Large intestine (tissue), 3 donors: Measurements from ENCODE around the gene SAP30L. TPM values are rescaled to one million over a fixed set of nuclear protein-coding genes. Genes with fewer than 3 reads are reported as not detected.

Experiments used
- DNase-seq, 2 donors: peaks; one replicate each; pipeline versions ENCODE4 v3.0.0 to v3.0.0-alpha.2; 2013
- H3K27ac ChIP-seq: one replicate; pipeline ENCODE4 v1.5.1; 2013; ENCODE audit warnings: low read length
- H3K27me3 ChIP-seq: 2 replicates; pipeline ENCODE4 v1.6.1; 2013; ENCODE audit warnings: low read length; ENCODE audit not compliant: control insufficient read depth, insufficient read depth
- H3K36me3 ChIP-seq: 2 replicates; pipeline ENCODE4 v1.6.1; 2013; ENCODE audit warnings: low read length; ENCODE audit not compliant: control insufficient read depth, insufficient read depth
- H3K4me1 ChIP-seq: one replicate; pipeline ENCODE4 v1.6.1; 2013; ENCODE audit warnings: low read length; ENCODE audit not compliant: control insufficient read depth, insufficient read depth
- H3K4me3 ChIP-seq: one replicate; pipeline ENCODE4 v1.5.1; 2013; ENCODE audit warnings: low read length
- H3K9me3 ChIP-seq: one replicate; pipeline ENCODE4 v1.6.1; 2013; ENCODE audit warnings: mild to moderate bottlenecking, low read depth, low read length, moderate library complexity; ENCODE audit not compliant: control insufficient read depth
- WGBS: methylation state at CpG from one replicate; pipeline ENCODE4 v1.1.5; 2013; ENCODE audit warnings: low lambda C conversion rate; ENCODE audit not compliant: insufficient coverage; 5-methylcytosine and 5-hydroxymethylcytosine counted together
- polyA plus RNA-seq: library from polyadenylated mRNA; unstranded; fragments of 120-200 nt; gene quantifications from one replicate; pipeline ENCODE4 v1.2.1, GENCODE V29; 2013

SAP30L gene
- polyA plus RNA-seq, 1 donor = 39.2 TPM

GRCh38 chr5:154479160-154479943 lies 33.6 kb downstream of the SAP30L start:
- peaks cover 10% of the 10 kb centered on the region for H3K9me3 ChIP-seq
- peak overlapping the region; percentile 40 for H3K27ac ChIP-seq
- H3K4me3 ChIP-seq = peak overlapping the region; percentile 11
- peaks cover 100% of the 10 kb centered on the region for H3K27me3 ChIP-seq
- H3K36me3 ChIP-seq = no peaks in the 10 kb centered on the region
- DNase-seq = no peak
- peaks cover 44% of the 10 kb centered on the region for H3K4me1 ChIP-seq
- WGBS = no CpG with 5 or more reads among the region's 44 CpGs

GRCh38 chr5:154479944-154480750 lies 34.4 kb downstream of the SAP30L start:
- peaks cover 100% of the 10 kb centered on the region for H3K27me3 ChIP-seq
- no peaks in the 10 kb centered on the region for H3K36me3 ChIP-seq
- peaks cover 10% of the 10 kb centered on the region for H3K9me3 ChIP-seq
- no CpG with 5 or more reads among the region's 31 CpGs for WGBS
- H3K4me3 ChIP-seq = no peak overlapping the region
- H3K27ac ChIP-seq = no peak overlapping the region
- H3K4me1 ChIP-seq = peaks cover 46% of the 10 kb centered on the region
- no peak for DNase-seq

GRCh38 chr5:154480847-154481246 lies 35.0 kb downstream of the SAP30L start:
- WGBS = no CpG with 5 or more reads among the region's 3 CpGs
- Histone ChIP-seq H3K36me3 (no peaks in the 10 kb centered on the region), H3K4me1 (peaks cover 39% of the 10 kb centered on the region), H3K4me3 (no peak overlapping the region), H3K27ac (no peak overlapping the region), H3K9me3 (peaks cover 6% of the 10 kb centered on the region), H3K27me3 (peaks cover 100% of the 10 kb centered on the region)
- no peak for DNase-seq

GRCh38 chr5:154481584-154482381 lies 36.0 kb downstream of the SAP30L start:
- Histone ChIP-seq H3K4me3 (no peak overlapping the region), H3K36me3 (no peaks in the 10 kb centered on the region), H3K9me3 (peaks cover 6% of the 10 kb centered on the region), H3K27ac (no peak overlapping the region), H3K4me1 (peaks cover 36% of the 10 kb centered on the region), H3K27me3 (peaks cover 100% of the 10 kb centered on the region)
- no CpG with 5 or more reads among the region's 11 CpGs for WGBS
- peak in 1 of 2 donors; percentile 27 for DNase-seq

GRCh38 chr5:154482528-154483449 lies 37.0 kb downstream of the SAP30L start:
- Histone ChIP-seq H3K9me3 (peaks cover 6% of the 10 kb centered on the region), H3K4me3 (no peak overlapping the region), H3K27me3 (peaks cover 99% of the 10 kb centered on the region), H3K4me1 (peaks cover 36% of the 10 kb centered on the region), H3K36me3 (no peaks in the 10 kb centered on the region), H3K27ac (no peak overlapping the region)
- WGBS = 0% methylated on average over 1 of the region's 49 CpGs
- DNase-seq = peak; percentile 54 to 79

- Histone ChIP-seq H3K27me3 (peaks cover 96% of the 10 kb centered on the region), H3K27ac (no peak overlapping the region), H3K9me3 (peaks cover 5% of the 10 kb centered on the region), H3K4me1 (peaks cover 29% of the 10 kb centered on the region), H3K36me3 (no peaks in the 10 kb centered on the region), H3K4me3 (no peak overlapping the region)
- DNase-seq = no peak
- 18% methylated on average over 5 of the region's 34 CpGs for WGBS
Observed at GRCh38 chr5:154483654-154484392, 38.0 kb downstream of the SAP30L start.

GRCh38 chr5:154484393-154485095 lies 38.7 kb downstream of the SAP30L start:
- no peak overlapping the region for H3K27ac ChIP-seq
- H3K4me1 ChIP-seq = peaks cover 23% of the 10 kb centered on the region
- no peaks in the 10 kb centered on the region for H3K36me3 ChIP-seq
- H3K27me3 ChIP-seq = peaks cover 92% of the 10 kb centered on the region
- WGBS = 24% methylated on average over 3 of the region's 15 CpGs
- no peaks in the 10 kb centered on the region for H3K9me3 ChIP-seq
- H3K4me3 ChIP-seq = no peak overlapping the region
- DNase-seq = no peak

- DNase-seq = no peak
- Histone ChIP-seq H3K27me3 (peaks cover 89% of the 10 kb centered on the region), H3K9me3 (no peaks in the 10 kb centered on the region), H3K4me3 (no peak overlapping the region), H3K36me3 (no peaks in the 10 kb centered on the region), H3K27ac (no peak overlapping the region), H3K4me1 (peaks cover 21% of the 10 kb centered on the region)
- WGBS = no CpG with 5 or more reads among the region's 2 CpGs
Observed at GRCh38 chr5:154485096-154485491, 39.3 kb downstream of the SAP30L start.
